Osteocyte (in vitro differentiated cells): ENCODE results near the gene TNPO3. TPM values are rescaled to one million over a fixed set of nuclear protein-coding genes. Genes with fewer than 3 reads are reported as not detected.

Source experiments
- DNase-seq: peaks from one replicate; pipeline ENCODE4 v3.0.0; 2021; ENCODE audit warnings: mixed read lengths; ENCODE audit not compliant: unreplicated experiment; ENCODE audit errors: extremely low spot score
- H3K27ac Mint-ChIP-seq: one replicate; pipeline ENCODE4 v1.8.0; 2021; ENCODE audit warnings: mild to moderate bottlenecking, mixed read lengths; ENCODE audit not compliant: unreplicated experiment
- H3K27me3 Mint-ChIP-seq: one replicate; pipeline ENCODE4 v1.8.0; 2021; ENCODE audit warnings: mixed read lengths; ENCODE audit not compliant: unreplicated experiment
- H3K36me3 Mint-ChIP-seq: one replicate; pipeline ENCODE4 v1.8.0; 2021; ENCODE audit warnings: mixed read lengths; ENCODE audit not compliant: unreplicated experiment
- H3K4me1 Mint-ChIP-seq: one replicate; pipeline ENCODE4 v1.8.0; 2021; ENCODE audit warnings: mixed read lengths; ENCODE audit not compliant: unreplicated experiment
- H3K4me3 Mint-ChIP-seq: one replicate; pipeline ENCODE4 v1.8.0; 2021; ENCODE audit warnings: mild to moderate bottlenecking, moderate library complexity, mixed read lengths; ENCODE audit not compliant: unreplicated experiment
- H3K9me3 Mint-ChIP-seq: one replicate; pipeline ENCODE4 v1.8.0; 2021; ENCODE audit warnings: mixed read lengths; ENCODE audit not compliant: unreplicated experiment
- CTCF ChIP-seq: fragments of 200-600 bp; sonication (generic); IDR thresholded peaks from 2 replicates; pipeline ENCODE4 v1.5.0; 2021; ENCODE audit warnings: antibody characterized with exemption, mild to moderate bottlenecking, moderate library complexity
- total RNA-seq: library from RNA; stranded (reverse); gene quantifications from 2 replicates; pipeline ENCODE4 v1.2.1, GENCODE V29; 2021

The TNPO3 gene
- total RNA-seq, 1 donor from 2014 or later: 46.0 TPM

GRCh38 chr7:128932862-128933179, 122.1 kb downstream of the TNPO3 start:
- peaks cover 5% of the 10 kb centered on the region for H3K4me1 Mint-ChIP-seq
- no peak overlapping the region for H3K27ac Mint-ChIP-seq
- no peak for DNase-seq
- no peak for TF ChIP-seq CTCF
- no peaks in the 10 kb centered on the region for H3K36me3 Mint-ChIP-seq
- H3K27me3 Mint-ChIP-seq: peaks cover 22% of the 10 kb centered on the region
- H3K9me3 Mint-ChIP-seq: no peaks in the 10 kb centered on the region
- no peak overlapping the region for H3K4me3 Mint-ChIP-seq

- Mint-ChIP-seq H3K27me3 (peaks cover 18% of the 10 kb centered on the region), H3K4me1 (peaks cover 3% of the 10 kb centered on the region), H3K4me3 (no peak overlapping the region), H3K36me3 (no peaks in the 10 kb centered on the region), H3K9me3 (no peaks in the 10 kb centered on the region), H3K27ac (no peak overlapping the region)
- TF ChIP-seq CTCF: no peak
- no peak for DNase-seq
These were observed 122.7 kb downstream of the TNPO3 start for GRCh38 chr7:128931965-128932861.

GRCh38 chr7:128931190-128931798, 123.6 kb downstream of the TNPO3 start:
- H3K27me3 Mint-ChIP-seq: peaks cover 17% of the 10 kb centered on the region

GRCh38 chr7:128928882-128929788, 125.8 kb downstream of the TNPO3 start:
- H3K4me3 Mint-ChIP-seq: no peak overlapping the region
- no peaks in the 10 kb centered on the region for H3K36me3 Mint-ChIP-seq
- H3K9me3 Mint-ChIP-seq: no peaks in the 10 kb centered on the region
- no peaks in the 10 kb centered on the region for H3K4me1 Mint-ChIP-seq
- H3K27ac Mint-ChIP-seq: no peak overlapping the region
- DNase-seq: no peak
- TF ChIP-seq CTCF: no peak
- peaks cover 24% of the 10 kb centered on the region for H3K27me3 Mint-ChIP-seq

More at GRCh38 chr7:128931190-128931798, 123.6 kb downstream of the TNPO3 start:
- DNase-seq: no peak
- no peak overlapping the region for H3K4me3 Mint-ChIP-seq
- no peak for TF ChIP-seq CTCF
- H3K4me1 Mint-ChIP-seq: no peaks in the 10 kb centered on the region
- H3K9me3 Mint-ChIP-seq: no peaks in the 10 kb centered on the region
- H3K36me3 Mint-ChIP-seq: no peaks in the 10 kb centered on the region
- H3K27ac Mint-ChIP-seq: no peak overlapping the region
